ENCODE data around the gene PDIA6.

DNA sequence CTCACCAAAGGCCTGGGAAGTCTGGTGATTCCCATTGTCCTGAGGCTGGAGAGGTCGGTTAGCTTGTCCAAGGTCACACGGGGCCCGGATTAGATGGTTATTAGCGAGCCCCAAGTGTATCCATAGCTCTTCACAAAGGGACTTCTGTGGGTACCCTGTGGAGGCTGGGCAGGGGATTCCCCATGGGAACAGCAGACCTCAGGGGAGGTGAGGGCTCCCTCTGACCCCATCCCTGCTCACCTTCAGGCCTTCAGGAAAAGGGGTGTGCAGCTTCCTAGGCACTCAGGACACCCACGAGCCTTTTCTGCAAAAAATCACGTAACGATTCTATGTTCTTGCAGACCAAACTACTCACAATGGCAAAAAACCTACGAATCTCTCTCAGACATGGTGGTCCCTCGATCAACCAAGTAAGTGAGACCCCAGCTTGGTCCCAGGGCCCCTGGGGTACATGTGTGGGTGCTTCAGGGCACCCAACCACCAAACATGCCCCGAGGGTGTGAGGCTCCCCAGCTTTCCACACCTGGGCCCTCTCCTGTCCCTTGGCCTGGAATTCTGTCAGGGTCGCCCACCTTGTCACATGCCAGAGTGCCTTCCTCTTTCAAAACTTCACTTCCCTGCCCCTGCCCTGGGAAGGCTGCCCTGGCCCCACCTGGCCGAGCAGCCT is 40.3 kb downstream of the PDIA6 start:
- TF ChIP-seq REST (IDR thresholded peaks at IDR 0.05; ENCODE audit: low read depth): no peak
- no peak for TF ChIP-seq EP300 (IDR thresholded peaks at IDR 0.05; ENCODE audit: borderline replicate concordance)
- no peak for TF ChIP-seq MAX (IDR thresholded peaks at IDR 0.05)
- no peak for TF ChIP-seq NFIC (IDR thresholded peaks at IDR 0.05)
- TF ChIP-seq ZBTB7A (IDR thresholded peaks at IDR 0.05; ENCODE audit: low read depth): no peak
- no peak for TF ChIP-seq TAF1 (IDR thresholded peaks at IDR 0.05; ENCODE audit: low read depth)
- TF ChIP-seq TCF12 (IDR thresholded peaks at IDR 0.05; ENCODE audit: low read depth): no peak

All from Ishikawa (cell line).